Endothelial cell of umbilical vein (primary cell): Measurements from ENCODE around the gene TAMALIN. TPM values are rescaled to one million over a fixed set of nuclear protein-coding genes. Genes with fewer than 3 reads are reported as not detected.

Source experiments
- BruUV-seq: library from RNA; stranded (reverse); fragments of 400-500 nt; replicated peaks from 2 replicates; lab custom pipeline; 2021; lab: Mats Ljungman, UMichigan
- CTCF ChIA-PET: fragments of 300-600, 350-600 bp; sonication (Branson Sonifier 250); formaldehyde crosslinking; loops from one replicate; lab custom pipeline; 2021; ENCODE audit warnings: antibody characterized with exemption, inconsistent platforms; lab: Charles Lee
- POLR2A ChIA-PET: fragments of 300-600, 350-600 bp; sonication (Branson Sonifier 250); formaldehyde crosslinking; loops from one replicate; lab custom pipeline; 2021; ENCODE audit warnings: antibody characterized with exemption, inconsistent platforms; lab: Charles Lee
- DNase-seq: peaks from one replicate; pipeline ENCODE4 v3.0.0-alpha.2; 2011; ENCODE audit warnings: low read depth, low spot score
- FAIRE-seq: peaks from 2 replicates; lab custom pipeline; 2011; peaks lifted over from hg19 to GRCh38; lab: Jason Lieb, UNC
- H2AFZ ChIP-seq: 2 replicates; pipeline ENCODE4 v1.6.0; 2012; ENCODE audit warnings: low read depth, low read length, control low read depth, inconsistent platforms
- H3K27ac ChIP-seq: 2 replicates; pipeline ENCODE4 v1.5.1; 2011; ENCODE audit warnings: low read depth, mild to moderate bottlenecking, control low read depth, low read length, moderate library complexity; ENCODE audit not compliant: insufficient read depth
- H3K27me3 ChIP-seq, 2 experiments: 2 replicates each; pipeline versions ENCODE4 v1.6.0 to v1.6.1; 2011; ENCODE audit warnings: low read length in 2 of 2, mixed read lengths in 1 of 2; ENCODE audit not compliant: control insufficient read depth in 2 of 2, insufficient read depth in 2 of 2
- H3K36me3 ChIP-seq, 2 experiments: 2 replicates in 1 of 2; 3 replicates in 1 of 2; pipeline ENCODE4 v1.5.1; 2011; ENCODE audit warnings: low read length in 2 of 2, mild to moderate bottlenecking in 1 of 2, moderate library complexity in 1 of 2; ENCODE audit not compliant: control insufficient read depth in 2 of 2, insufficient read depth in 2 of 2; ENCODE audit errors: extremely low read depth in 1 of 2
- H3K4me1 ChIP-seq: 3 replicates; pipeline ENCODE4 v1.5.1; 2011; ENCODE audit warnings: mild to moderate bottlenecking, low read length; ENCODE audit not compliant: control insufficient read depth, insufficient read depth; ENCODE audit errors: extremely low read depth
- H3K4me2 ChIP-seq: 2 replicates; pipeline ENCODE4 v1.6.1; 2011; ENCODE audit warnings: low read length, control low read depth, mixed read lengths; ENCODE audit not compliant: insufficient read depth
- H3K4me3 ChIP-seq, 3 experiments: fragments of 200-600 bp in 1 of 3; sonication (generic), shearing (Covaris generic) in 1 of 3; replicated peaks in 1 of 3; 2 replicates each; pipeline ENCODE4 v1.5.1; 2011 to 2016; ENCODE audit warnings: control low read depth in 3 of 3, low read length in 3 of 3, mild to moderate bottlenecking in 2 of 3, inconsistent platforms in 1 of 3, low read depth in 1 of 3, moderate library complexity in 1 of 3; ENCODE audit not compliant: insufficient read depth in 1 of 3
- H3K79me2 ChIP-seq: 2 replicates; pipeline ENCODE4 v1.6.0; 2012; ENCODE audit warnings: low read length, inconsistent platforms; ENCODE audit not compliant: control insufficient read depth, insufficient read depth
- H3K9ac ChIP-seq: replicated peaks from 2 replicates; pipeline ENCODE3; 2011; ENCODE audit warnings: low read length, control low read depth; ENCODE audit not compliant: insufficient read depth; ENCODE audit errors: extremely low read depth
- H3K9me1 ChIP-seq: replicated peaks from 3 replicates; pipeline ENCODE4 v1.6.0; 2011; ENCODE audit warnings: mild to moderate bottlenecking, low read length; ENCODE audit not compliant: control insufficient read depth, insufficient read depth; ENCODE audit errors: extremely low read depth
- H3K9me3 ChIP-seq: replicated peaks from 2 replicates; pipeline ENCODE4 v1.5.1; 2012; ENCODE audit warnings: low read length, inconsistent platforms; ENCODE audit not compliant: control insufficient read depth, insufficient read depth
- H4K20me1 ChIP-seq: replicated peaks from 2 replicates; pipeline ENCODE3; 2011; ENCODE audit warnings: mild to moderate bottlenecking, low read length; ENCODE audit not compliant: control insufficient read depth, insufficient read depth; ENCODE audit errors: extremely low read depth
- CTCF ChIP-seq, 2 donors: IDR thresholded peaks; 1 replicate in 1 of 2; 2 replicates in 1 of 2; pipeline ENCODE4 v1.5.1; 2011; ENCODE audit warnings: low read length in 2 of 2, mild to moderate bottlenecking in 2 of 2, moderate library complexity in 2 of 2, control low read depth in 1 of 2, inconsistent platforms in 1 of 2, low read depth in 1 of 2; ENCODE audit not compliant: insufficient read depth in 1 of 2; ENCODE audit errors: extremely low read depth in 1 of 2
- JUN ChIP-seq: IDR thresholded peaks from 2 replicates; pipeline ENCODE4 v1.6.1; 2011; ENCODE audit warnings: borderline replicate concordance, low read depth; ENCODE audit not compliant: insufficient read length, insufficient read depth
- POLR2A ChIP-seq: IDR thresholded peaks from 2 replicates; pipeline ENCODE4 v1.6.1; 2012; ENCODE audit warnings: low read depth, mild to moderate bottlenecking, control low read depth, low read length
- POLR2AphosphoS5 ChIP-seq: IDR thresholded peaks from 2 replicates; pipeline ENCODE4 v1.6.1; 2012; ENCODE audit warnings: low read depth, mild to moderate bottlenecking, control low read depth, low read length, moderate library complexity; ENCODE audit not compliant: insufficient read depth
- dilution Hi-C: fragments of 300-500 bp; cut with MboI; formaldehyde crosslinking; loops from one replicate; pipeline ENCODE4 v1.15.0; 2019; ENCODE audit warnings: low sequenced_read_pairs; ENCODE audit not compliant: extremely low pct_ligation_motif_present
- intact Hi-C: fragments of 100-400 bp; cut with micrococcal nuclease; formaldehyde crosslinking; loops from one replicate; pipeline ENCODE4 v1.10.0; 2022
- polyA plus RNA-seq, 4 experiments: library from polyadenylated mRNA; depleted of rRNA in 3 of 4; stranded (reverse) in 3 of 4; unstranded in 1 of 4; fragments of >200 nt; gene quantifications; 2 replicates each; pipeline versions ENCODE4 v1.2.1 to v1.2.3, GENCODE V29; 2011 to 2012; ENCODE audit warnings: missing spikeins in 1 of 4
- total RNA-seq: library from RNA; stranded (reverse); gene quantifications from 2 replicates; pipeline ENCODE4 v1.2.3, GENCODE V29; 2021

Gene TAMALIN
- total and polyA plus RNA-seq, 2 donors (not counting 3 experiments of a cell fraction or from before 2014, with no cell fraction given): 53.3 to 87.5 TPM

GRCh38 chr12:52032804-52033445 is 26.2 kb downstream of the TAMALIN start:
- H4K20me1 ChIP-seq: no peaks in the 10 kb centered on the region
- H3K4me2 ChIP-seq: peak overlapping the region; percentile 92
- DNase-seq (peak; percentile 98), FAIRE-seq (peak; percentile 99)
- H3K27ac ChIP-seq: peak overlapping the region; percentile 74
- no peaks in the 10 kb centered on the region for H3K27me3 ChIP-seq
- BruUV-seq: no TSS peak
- no peaks in the 10 kb centered on the region for H3K9me3 ChIP-seq
- TF ChIP-seq POLR2AphosphoS5: peak; percentile 91
- peak; percentile 26 for TF ChIP-seq POLR2A
- no peak for TF ChIP-seq CTCF (IDR thresholded peaks at IDR 0.05; ENCODE audit: extremely low read depth in 1 of 2, insufficient read depth in 1 of 2, low read depth in 1 of 2, low read length in 2 of 2)
- peak; percentile 31 for TF ChIP-seq JUN
- CTCF ChIA-PET: interaction anchor here (0.6 to 6.7 kb wide), 27 partner anchors 9 to 948 kb away, joined by 3 to 68 read pairs (median 5); partner anchors contain the start of genes ATG101, NR4A1 and TAMALIN
- dilution Hi-C loops: no loop called here
- intact Hi-C loops: loop anchor here (1.0 kb wide), 2 partner anchors 18 to 36 kb away; partner anchors contain the start of genes ATG101 and NR4A1
- H3K9me1 ChIP-seq: no peaks in the 10 kb centered on the region
- peak overlapping the region in 2 of 3 experiments; percentile 30 to 60 for H3K4me3 ChIP-seq
- H3K9ac ChIP-seq: peak overlapping the region; percentile 78
- no peaks in the 10 kb centered on the region for H3K36me3 ChIP-seq
- peak overlapping the region; percentile 76 for H2AFZ ChIP-seq
- H3K4me1 ChIP-seq: peaks cover 21% of the 10 kb centered on the region
- POLR2A ChIA-PET: interaction anchor here (0.6 to 1.4 kb wide), 7 partner anchors 11 to 37 kb away, joined by 3 to 15 read pairs (median 4); partner anchors contain the start of genes ATG101 and TAMALIN
- no peaks in the 10 kb centered on the region for H3K79me2 ChIP-seq
